Body of pancreas (tissue), 4 donors: ENCODE data around the gene SLC2A6.

Source experiments
- POLR2A ChIP-seq, 3 donors: fragments of 450-650 bp; IDR thresholded peaks; one replicate each; pipeline ENCODE4 v1.6.1; 2016; ENCODE audit warnings: antibody characterized with exemption in 3 of 3, mild to moderate bottlenecking in 2 of 3
- TF ChIP-seq, protein P1 (sequence below), 7 experiments: fragments of 450-650 bp in 4 of 7; fragments of 200-600 bp in 3 of 7; sonication (generic) in 3 of 7; IDR thresholded peaks; one replicate each; pipeline ENCODE4 v1.5.1; 2016 to 2019; ENCODE audit warnings: antibody characterized with exemption in 7 of 7

GRCh38 chr9:133524146-133524545, 45.2 kb upstream of the SLC2A6 start:
- TF ChIP-seq, protein P1, sequence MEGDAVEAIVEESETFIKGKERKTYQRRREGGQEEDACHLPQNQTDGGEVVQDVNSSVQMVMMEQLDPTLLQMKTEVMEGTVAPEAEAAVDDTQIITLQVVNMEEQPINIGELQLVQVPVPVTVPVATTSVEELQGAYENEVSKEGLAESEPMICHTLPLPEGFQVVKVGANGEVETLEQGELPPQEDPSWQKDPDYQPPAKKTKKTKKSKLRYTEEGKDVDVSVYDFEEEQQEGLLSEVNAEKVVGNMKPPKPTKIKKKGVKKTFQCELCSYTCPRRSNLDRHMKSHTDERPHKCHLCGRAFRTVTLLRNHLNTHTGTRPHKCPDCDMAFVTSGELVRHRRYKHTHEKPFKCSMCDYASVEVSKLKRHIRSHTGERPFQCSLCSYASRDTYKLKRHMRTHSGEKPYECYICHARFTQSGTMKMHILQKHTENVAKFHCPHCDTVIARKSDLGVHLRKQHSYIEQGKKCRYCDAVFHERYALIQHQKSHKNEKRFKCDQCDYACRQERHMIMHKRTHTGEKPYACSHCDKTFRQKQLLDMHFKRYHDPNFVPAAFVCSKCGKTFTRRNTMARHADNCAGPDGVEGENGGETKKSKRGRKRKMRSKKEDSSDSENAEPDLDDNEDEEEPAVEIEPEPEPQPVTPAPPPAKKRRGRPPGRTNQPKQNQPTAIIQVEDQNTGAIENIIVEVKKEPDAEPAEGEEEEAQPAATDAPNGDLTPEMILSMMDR (IDR thresholded peaks at IDR 0.05), result no peak
- TF ChIP-seq POLR2A (IDR thresholded peaks at IDR 0.05), result no peak
